Epithelial cell of proximal tubule (primary cell): ENCODE measurements around the gene PHETA1. TPM values are rescaled to one million over a fixed set of nuclear protein-coding genes. Genes with fewer than 3 reads are reported as not detected.

Source experiments
- DNase-seq: peaks from one replicate; pipeline ENCODE4 v3.0.0-alpha.2; 2011; ENCODE audit warnings: low read depth
- H3K4me3 ChIP-seq: 2 replicates; pipeline ENCODE4 v1.5.1; 2011; ENCODE audit warnings: low read depth, mild to moderate bottlenecking, low read length
- CTCF ChIP-seq: conservative IDR thresholded peaks from 2 replicates; pipeline ENCODE4 v1.5.1; 2012; ENCODE audit warnings: low read depth, mild to moderate bottlenecking, low read length
- total RNA-seq: library from RNA; depleted of rRNA; stranded (reverse); fragments of >200 nt; gene quantifications from 2 replicates; pipeline ENCODE4 v1.2.3, GENCODE V29; 2015

The PHETA1 gene
- 21.2 and 28.7 TPM in 2 replicates for total RNA-seq

- TF ChIP-seq CTCF, result no peak
- peak within 1 kb of the TSS; percentile 92 for H3K4me3 ChIP-seq
- DNase-seq, result no peak
These were observed at the start of gene PHETA1 for GRCh38 chr12:111368788-111369495. PHETA1 (minus strand) TSS chr12:111369095; CDS start chr12:111363427, 5,668 bp downstream.

GRCh38 chr12:111418594-111418880 is 49.6 kb upstream of the PHETA1 start:
- no peak for TF ChIP-seq CTCF

GRCh38 chr12:111417784-111418593 is 49.1 kb upstream of the PHETA1 start:
- no peak for TF ChIP-seq CTCF
- H3K4me3 ChIP-seq, result no peak overlapping the region

More at GRCh38 chr12:111418594-111418880, 49.6 kb upstream of the PHETA1 start:
- no peak overlapping the region for H3K4me3 ChIP-seq
- DNase-seq, result no peak

GRCh38 chr12:111417290-111417689 is 48.4 kb upstream of the PHETA1 start:
- H3K4me3 ChIP-seq, result no peak overlapping the region
- TF ChIP-seq CTCF, result no peak
- no peak for DNase-seq

More at GRCh38 chr12:111417784-111418593, 49.1 kb upstream of the PHETA1 start:
- DNase-seq, result no peak

GRCh38 chr12:111414711-111415252 is 45.9 kb upstream of the PHETA1 start:
- DNase-seq, result no peak
- H3K4me3 ChIP-seq, result no peak overlapping the region
- no peak for TF ChIP-seq CTCF

- H3K4me3 ChIP-seq, result no peak overlapping the region
- DNase-seq, result no peak
- TF ChIP-seq CTCF, result no peak
These were observed 44.7 kb upstream of the PHETA1 start for GRCh38 chr12:111413442-111414086.
